Thymus (tissue), 11 donors: ENCODE data around the gene SSBP1. TPM values are rescaled to one million over a fixed set of nuclear protein-coding genes. Genes with fewer than 3 reads are reported as not detected.

Experiments used
- DNase-seq, 9 donors: peaks; one replicate each; pipeline ENCODE4 v3.0.0-alpha.2; 2013; ENCODE audit warnings: low spot score in 9 of 9, low read depth in 6 of 9, missing footprints in 1 of 9
- H3K27ac ChIP-seq, 2 donors: one replicate each; pipeline ENCODE4 v1.5.1; 2013; ENCODE audit warnings: control low read depth in 1 of 2, low read depth in 1 of 2, low read length in 1 of 2, mild to moderate bottlenecking in 1 of 2, moderate library complexity in 1 of 2
- H3K27me3 ChIP-seq, 2 donors: one replicate each; pipeline ENCODE4 v1.5.1; 2013; ENCODE audit warnings: low read length in 1 of 2; ENCODE audit not compliant: control insufficient read depth in 2 of 2, insufficient read depth in 1 of 2
- H3K36me3 ChIP-seq, 2 donors: one replicate each; pipeline ENCODE4 v1.5.1; 2013; ENCODE audit warnings: low read length in 1 of 2, mild to moderate bottlenecking in 1 of 2, moderate library complexity in 1 of 2; ENCODE audit not compliant: control insufficient read depth in 2 of 2, insufficient read depth in 2 of 2
- H3K4me1 ChIP-seq, 2 donors: one replicate each; pipeline ENCODE4 v1.5.1; 2013; ENCODE audit warnings: low read length in 2 of 2; ENCODE audit not compliant: control insufficient read depth in 2 of 2, insufficient read depth in 2 of 2
- H3K4me3 ChIP-seq, 2 donors: one replicate each; pipeline ENCODE4 v1.5.1; 2013; ENCODE audit warnings: low read length in 2 of 2, control low read depth in 1 of 2, mild to moderate bottlenecking in 1 of 2
- H3K9me3 ChIP-seq, 2 donors: one replicate each; pipeline ENCODE4 v1.5.1; 2013; ENCODE audit warnings: low read length in 1 of 2, mild to moderate bottlenecking in 1 of 2; ENCODE audit not compliant: control insufficient read depth in 2 of 2, insufficient read depth in 1 of 2
- WGBS: extraction: QIAGEN DNeasy Blood & Tissue Kit; methylation state at CpG from one replicate; pipeline ENCODE4 v1.1.7; 2013; 5-methylcytosine and 5-hydroxymethylcytosine counted together
- polyA plus RNA-seq: library from polyadenylated mRNA; stranded (reverse); fragments of 200-250 nt; gene quantifications from one replicate; pipeline ENCODE4 v1.2.3, GENCODE V29; 2013
- total RNA-seq: library from RNA; stranded (reverse); fragments of 120-200 nt; gene quantifications from one replicate; pipeline ENCODE4 v1.2.4, GENCODE V29; 2013
- donor health status: healthy.

SSBP1 gene
- total and polyA plus RNA-seq, 2 donors: 191 to 233 TPM

GRCh38 chr7:141704112-141704511 is 34.0 kb upstream of the SSBP1 start:
- Histone ChIP-seq H3K36me3 (no peaks in the 10 kb centered on the region), H3K4me3 (no peak overlapping the region), H3K27ac (no peak overlapping the region), H3K4me1 (peaks cover 0 to 6% of the 10 kb centered on the region in 2 donors), H3K9me3 (no peaks in the 10 kb centered on the region), H3K27me3 (peaks cover 2 to 18% of the 10 kb centered on the region in 2 donors)
- no peak for DNase-seq
- 98% methylated on average over 3 of the region's 3 CpGs for WGBS

- no peak for DNase-seq
These were observed 33.4 kb upstream of the SSBP1 start for GRCh38 chr7:141704741-141705140.

GRCh38 chr7:141706239-141707064 is 31.7 kb upstream of the SSBP1 start:
- Histone ChIP-seq H3K27me3 (peaks cover 2 to 16% of the 10 kb centered on the region in 2 donors), H3K27ac (no peak overlapping the region), H3K36me3 (no peaks in the 10 kb centered on the region), H3K4me1 (no peaks in the 10 kb centered on the region), H3K4me3 (no peak overlapping the region), H3K9me3 (no peaks in the 10 kb centered on the region)
- DNase-seq: no peak
- 98% methylated on average over 1 of the region's 1 CpG for whole genome bisulfite sequencing

More at GRCh38 chr7:141704741-141705140, 33.4 kb upstream of the SSBP1 start:
- no peak overlapping the region for H3K27ac ChIP-seq
- H3K9me3 ChIP-seq: no peaks in the 10 kb centered on the region
- H3K4me3 ChIP-seq: no peak overlapping the region
- WGBS: 97% methylated on average over 5 of the region's 5 CpGs
- no peaks in the 10 kb centered on the region for H3K36me3 ChIP-seq
- H3K27me3 ChIP-seq: peaks cover 2 to 18% of the 10 kb centered on the region in 2 donors
- H3K4me1 ChIP-seq: peaks cover 0 to 6% of the 10 kb centered on the region in 2 donors

GRCh38 chr7:141708351-141708750 is 29.8 kb upstream of the SSBP1 start, which contains the start of gene WEE2:
WEE2 (plus strand) TSS chr7:141708353; CDS start chr7:141708759, 406 bp downstream.
- 98% methylated on average over 6 of the region's 6 CpGs for WGBS
- no peak within 1 kb of the TSS for H3K4me3 ChIP-seq
- H3K4me1 ChIP-seq: no peaks in the 10 kb centered on the region

GRCh38 chr7:141709318-141709717 is 28.8 kb upstream of the SSBP1 start:
- Histone ChIP-seq H3K4me3 (no peak overlapping the region), H3K27me3 (no peaks in the 10 kb centered on the region), H3K9me3 (no peaks in the 10 kb centered on the region), H3K36me3 (no peaks in the 10 kb centered on the region), H3K4me1 (no peaks in the 10 kb centered on the region), H3K27ac (no peak overlapping the region)
- 93% methylated on average over 2 of the region's 2 CpGs for WGBS
- no peak for DNase-seq

More at GRCh38 chr7:141708351-141708750, 29.8 kb upstream of the SSBP1 start, which contains the start of gene WEE2:
- no peaks in the 10 kb centered on the region for H3K9me3 ChIP-seq
- no peak within 1 kb of the TSS for H3K27ac ChIP-seq
- H3K36me3 ChIP-seq: no peaks in the 10 kb centered on the region
- DNase-seq: no peak
- peaks cover 0 to 3% of the 10 kb centered on the region in 2 donors for H3K27me3 ChIP-seq

GRCh38 chr7:141709749-141710148 is 28.4 kb upstream of the SSBP1 start:
- H3K27me3 ChIP-seq: no peaks in the 10 kb centered on the region
- WGBS: over 99% methylated on average over 4 of the region's 4 CpGs

GRCh38 chr7:141710301-141710700 is 27.9 kb upstream of the SSBP1 start:
- Histone ChIP-seq H3K36me3 (no peaks in the 10 kb centered on the region), H3K27me3 (no peaks in the 10 kb centered on the region), H3K9me3 (no peaks in the 10 kb centered on the region), H3K4me1 (no peaks in the 10 kb centered on the region), H3K27ac (no peak overlapping the region), H3K4me3 (no peak overlapping the region)
- no peak for DNase-seq
- WGBS: 54% methylated on average over 1 of the region's 1 CpG

More at GRCh38 chr7:141709749-141710148, 28.4 kb upstream of the SSBP1 start:
- Histone ChIP-seq H3K9me3 (no peaks in the 10 kb centered on the region), H3K36me3 (no peaks in the 10 kb centered on the region), H3K4me1 (no peaks in the 10 kb centered on the region), H3K4me3 (no peak overlapping the region), H3K27ac (no peak overlapping the region)
- DNase-seq: no peak

- Histone ChIP-seq H3K27ac (no peak overlapping the region), H3K4me3 (no peak overlapping the region), H3K4me1 (no peaks in the 10 kb centered on the region), H3K36me3 (no peaks in the 10 kb centered on the region), H3K27me3 (no peaks in the 10 kb centered on the region), H3K9me3 (no peaks in the 10 kb centered on the region)
- no peak for DNase-seq
- 98% methylated on average over 5 of the region's 5 CpGs for WGBS
These were observed 25.4 kb upstream of the SSBP1 start for GRCh38 chr7:141712603-141713255.

GRCh38 chr7:141713890-141714289 is 24.3 kb upstream of the SSBP1 start:
- no peaks in the 10 kb centered on the region for H3K9me3 ChIP-seq
- H3K27me3 ChIP-seq: no peaks in the 10 kb centered on the region
- H3K4me3 ChIP-seq: no peak overlapping the region
- no peak overlapping the region for H3K27ac ChIP-seq
- DNase-seq: no peak
- H3K36me3 ChIP-seq: no peaks in the 10 kb centered on the region
- H3K4me1 ChIP-seq: no peaks in the 10 kb centered on the region
- WGBS: 98% methylated on average over 1 of the region's 1 CpG
